GM12878 (cell line): ENCODE data around the gene FOXO3. TPM values are rescaled to one million over a fixed set of nuclear protein-coding genes. Genes with fewer than 3 reads are reported as not detected.

ENCODE experiments used
- ATAC-seq: fragments of 200-7000 bp; cut with Tn5 transposase; 3 replicates; pipeline ENCODE4 v1.9.1; 2020; ENCODE audit warnings: mild to moderate bottlenecking, moderate library complexity
- BruUV-seq: library from RNA; stranded (reverse); fragments of 400-500 nt; replicated peaks from 2 replicates; lab custom pipeline; 2021; lab: Mats Ljungman, UMichigan
- CTCF ChIA-PET: fragments of 300-600 bp; sonication (Branson Sonifier 250); formaldehyde crosslinking; extraction: SDS; loops from one replicate; lab custom pipeline; 2021; ENCODE audit warnings: inconsistent platforms; lab: Yijun Ruan, JAX
- POLR2A ChIA-PET: fragments of 350-600 bp; formaldehyde crosslinking; extraction: SDS; loops from one replicate; lab custom pipeline; 2021; ENCODE audit warnings: inconsistent platforms; lab: Charles Lee
- RAD21 ChIA-PET: fragments of 300-600 bp; sonication (Branson Sonifier 250); formaldehyde crosslinking; loops from one replicate; lab custom pipeline; 2023; ENCODE audit warnings: antibody characterized with exemption; ENCODE audit not compliant: unreplicated experiment; lab: Charles Lee
- SMC1A ChIA-PET: fragments of 300-600 bp; sonication (Branson Sonifier 250); formaldehyde crosslinking; loops from one replicate; lab custom pipeline; 2023; ENCODE audit not compliant: unreplicated experiment, uncharacterized antibody; lab: Charles Lee
- DNase-seq: peaks from one replicate; pipeline ENCODE4 v3.0.0-alpha.2; 2011; ENCODE audit warnings: low read depth, low spot score
- FAIRE-seq: peaks from 3 replicates; lab custom pipeline; 2011; peaks lifted over from hg19 to GRCh38; lab: Jason Lieb, UNC
- H2AFZ ChIP-seq: 2 replicates; pipeline ENCODE4 v1.6.0; 2011; ENCODE audit warnings: low read depth, low read length, control low read depth; ENCODE audit not compliant: control insufficient read depth
- H3K27ac ChIP-seq: 2 replicates; pipeline ENCODE4 v1.5.1; 2011; ENCODE audit warnings: control low read depth; ENCODE audit not compliant: control insufficient read depth, insufficient read depth
- H3K27me3 ChIP-seq, 2 experiments: replicated peaks in 1 of 2; 2 replicates each; pipeline versions ENCODE4 v1.6.0 to v1.6.1; 2011; ENCODE audit warnings: low read length in 1 of 2; ENCODE audit not compliant: control insufficient read depth in 2 of 2, insufficient read depth in 2 of 2
- H3K36me3 ChIP-seq, 2 experiments: 2 replicates each; pipeline ENCODE4 v1.5.1; 2011; ENCODE audit warnings: low read length in 1 of 2; ENCODE audit not compliant: control insufficient read depth in 2 of 2, insufficient read depth in 2 of 2
- H3K4me1 ChIP-seq: 2 replicates; pipeline ENCODE4 v1.6.1; 2011; ENCODE audit warnings: mild to moderate bottlenecking, low read length, moderate library complexity, mixed read lengths; ENCODE audit not compliant: control insufficient read depth, insufficient read depth
- H3K4me2 ChIP-seq: 2 replicates; pipeline ENCODE4 v1.6.0; 2011; ENCODE audit warnings: control low read depth; ENCODE audit not compliant: control insufficient read depth, insufficient read depth
- H3K4me3 ChIP-seq: fragments of 200-600 bp; sonication (generic); 2 replicates; pipeline ENCODE4 v1.5.1; 2016
- H3K79me2 ChIP-seq: 2 replicates; pipeline ENCODE4 v1.6.0; 2011; ENCODE audit warnings: low read length; ENCODE audit not compliant: control insufficient read depth, insufficient read depth
- H3K9ac ChIP-seq: 2 replicates; pipeline ENCODE4 v1.8.0; 2011; ENCODE audit warnings: low read length, control low read depth, mixed read lengths; ENCODE audit not compliant: control insufficient read depth, insufficient read depth
- H3K9me3 ChIP-seq: replicated peaks from 3 replicates; pipeline ENCODE4 v1.5.1; 2011; ENCODE audit warnings: mild to moderate bottlenecking, low read length; ENCODE audit not compliant: control insufficient read depth, insufficient read depth
- H4K20me1 ChIP-seq: 2 replicates; pipeline ENCODE4 v1.6.0; 2011; ENCODE audit not compliant: control insufficient read depth, insufficient read depth
- EED ChIP-seq: sonication (generic); IDR thresholded peaks from 2 replicates; pipeline ENCODE4 v1.6.1; 2016; ENCODE audit warnings: antibody characterized with exemption, low read depth
- IKZF1 ChIP-seq: fragments of 450-650 bp; conservative IDR thresholded peaks from 2 replicates; pipeline ENCODE4 v1.6.1; 2017; ENCODE audit warnings: antibody characterized with exemption, mild to moderate bottlenecking
- IKZF2 ChIP-seq, 2 experiments: fragments of 450-650 bp; IDR thresholded peaks; 2 replicates each; pipeline ENCODE4 v1.6.1; 2017; ENCODE audit warnings: mild to moderate bottlenecking in 2 of 2, moderate library complexity in 2 of 2
- MEF2B ChIP-seq: fragments of 450-650 bp; IDR thresholded peaks from 2 replicates; pipeline ENCODE4 v1.6.1; 2018; ENCODE audit warnings: mild to moderate bottlenecking, moderate library complexity; ENCODE audit not compliant: partially characterized antibody, poor library complexity, severe bottlenecking
- NFYA ChIP-seq: IDR thresholded peaks from 2 replicates; pipeline ENCODE4 v1.6.1; 2011; ENCODE audit warnings: low read depth, mild to moderate bottlenecking, low read length, improper control_type of control experiment, borderline replicate concordance
- RCOR1 ChIP-seq: conservative IDR thresholded peaks from 2 replicates; pipeline ENCODE4 v1.6.1; 2012; ENCODE audit warnings: low read depth, low read length, improper control_type of control experiment
- SMAD1 ChIP-seq: fragments of 450-650 bp; IDR thresholded peaks from 2 replicates; pipeline ENCODE4 v1.6.1; 2018; ENCODE audit warnings: mild to moderate bottlenecking, low read depth; ENCODE audit not compliant: partially characterized antibody
- WGBS: methylation state at CpG from one replicate; pipeline ENCODE4 v1.1.6; 2016; ENCODE audit warnings: low lambda C conversion rate; ENCODE audit not compliant: insufficient replicate concordance, insufficient coverage; ENCODE audit errors: missing lambda C conversion rate; 5-methylcytosine and 5-hydroxymethylcytosine counted together
- in situ Hi-C: fragments of 300-500 bp; cut with MboI; formaldehyde crosslinking; loops from 9 replicates; pipeline ENCODE4 v1.14.3; 2018; ENCODE audit warnings: mixed read lengths
- intact Hi-C: fragments of 100-400 bp; cut with micrococcal nuclease; formaldehyde crosslinking; loops from one replicate; pipeline ENCODE4 v1.14.2; 2022; ENCODE audit not compliant: unreplicated experiment
- polyA plus RNA-seq, 11 experiments: library from polyadenylated mRNA; depleted of rRNA in 4 of 11; unstranded in 6 of 11; stranded (reverse) in 5 of 11; fragments of >200 nt; fragmentation: Nextera tagmentation in 4 of 11; fragmentation: Illumina TruSeq in 1 of 11; extraction: Ambion mirVana in 4 of 11; extraction: Trizol in 1 of 11; gene quantifications; 1 replicate in 1 of 11; 2 replicates in 10 of 11; pipeline versions ENCODE4 v1.2.1 to v1.2.3, GENCODE V29; 2011 to 2016; ENCODE audit warnings: inconsistent platforms in 2 of 11, missing spikeins in 2 of 11, low read depth in 1 of 11
- total RNA-seq, 4 experiments: library from RNA; depleted of rRNA in 3 of 4; stranded (reverse); fragments of >200 nt in 3 of 4; fragmentation: Illumina TruSeq in 1 of 4; extraction: Trizol in 1 of 4; gene quantifications; 2 replicates each; pipeline versions ENCODE4 v1.2.1 to v1.2.3, GENCODE V29; 2013 to 2021
- TF ChIP-seq, protein P1 (sequence below): fragments of 450-650 bp; formaldehyde crosslinking; IDR thresholded peaks from 2 replicates; pipeline ENCODE4 v1.4.0; 2022; ENCODE audit warnings: mild to moderate bottlenecking, moderate library complexity
- TF ChIP-seq, protein P2 (sequence below): fragments of 450-650 bp; IDR thresholded peaks from 2 replicates; pipeline ENCODE4 v1.6.1; 2018; ENCODE audit warnings: mild to moderate bottlenecking, low read depth, moderate library complexity; ENCODE audit not compliant: partially characterized antibody
- TF ChIP-seq, protein P3 (sequence below): IDR thresholded peaks from 2 replicates; pipeline ENCODE4 v1.6.1; 2011; ENCODE audit warnings: mild to moderate bottlenecking, low read depth, low read length, moderate library complexity; ENCODE audit not compliant: insufficient replicate concordance

The FOXO3 gene
- total and polyA plus RNA-seq, 10 of the 15 experiments (the other 5 are each of a cell fraction or from before 2014, with no cell fraction given): 0.82 to 4.5 (median 1.7) TPM

DNA sequence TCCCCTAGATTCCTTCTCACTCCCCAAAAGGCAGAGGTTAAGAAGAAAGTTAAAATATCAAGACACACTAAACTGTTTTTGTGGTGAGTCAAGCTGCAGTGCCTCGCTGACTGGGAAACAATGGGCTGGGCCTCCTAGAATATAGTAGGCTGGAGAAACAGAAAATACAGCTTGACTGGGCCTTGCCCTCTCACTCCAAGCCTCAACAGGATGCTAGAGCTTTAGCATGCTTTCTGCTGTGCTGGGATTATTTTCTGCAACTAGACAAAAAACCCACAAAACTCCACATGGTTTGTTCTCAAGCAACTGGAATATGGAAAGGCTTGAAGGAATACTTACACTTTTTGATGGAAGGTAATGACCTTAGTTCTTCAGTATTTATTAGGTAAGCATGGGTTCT, 27.9 kb downstream of the FOXO3 start:
- H3K4me3 ChIP-seq: no peak overlapping the region
- H3K79me2 ChIP-seq: peaks cover 39% of the 10 kb centered on the region
- TF ChIP-seq, protein P1, sequence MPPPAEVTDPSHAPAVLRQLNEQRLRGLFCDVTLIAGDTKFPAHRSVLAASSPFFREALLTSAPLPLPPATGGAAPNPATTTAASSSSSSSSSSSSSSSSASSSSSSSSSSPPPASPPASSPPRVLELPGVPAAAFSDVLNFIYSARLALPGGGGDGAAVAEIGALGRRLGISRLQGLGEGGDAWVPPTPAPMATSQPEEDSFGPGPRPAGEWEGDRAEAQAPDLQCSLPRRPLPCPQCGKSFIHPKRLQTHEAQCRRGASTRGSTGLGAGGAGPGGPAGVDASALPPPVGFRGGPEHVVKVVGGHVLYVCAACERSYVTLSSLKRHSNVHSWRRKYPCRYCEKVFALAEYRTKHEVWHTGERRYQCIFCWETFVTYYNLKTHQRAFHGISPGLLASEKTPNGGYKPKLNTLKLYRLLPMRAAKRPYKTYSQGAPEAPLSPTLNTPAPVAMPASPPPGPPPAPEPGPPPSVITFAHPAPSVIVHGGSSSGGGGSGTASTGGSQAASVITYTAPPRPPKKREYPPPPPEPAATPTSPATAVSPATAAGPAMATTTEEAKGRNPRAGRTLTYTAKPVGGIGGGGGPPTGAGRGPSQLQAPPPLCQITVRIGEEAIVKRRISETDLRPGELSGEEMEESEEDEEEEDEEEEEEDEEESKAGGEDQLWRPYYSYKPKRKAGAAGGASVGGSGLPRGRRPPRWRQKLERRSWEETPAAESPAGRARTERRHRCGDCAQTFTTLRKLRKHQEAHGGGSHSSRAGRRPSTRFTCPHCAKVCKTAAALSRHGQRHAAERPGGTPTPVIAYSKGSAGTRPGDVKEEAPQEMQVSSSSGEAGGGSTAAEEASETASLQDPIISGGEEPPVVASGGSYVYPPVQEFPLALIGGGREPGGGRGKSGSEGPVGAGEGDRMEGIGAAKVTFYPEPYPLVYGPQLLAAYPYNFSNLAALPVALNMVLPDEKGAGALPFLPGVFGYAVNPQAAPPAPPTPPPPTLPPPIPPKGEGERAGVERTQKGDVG: no peak
- TF ChIP-seq SMAD1: no peak
- no peak for TF ChIP-seq RCOR1
- no peak for TF ChIP-seq IKZF1
- TF ChIP-seq MEF2B: no peak
- TF ChIP-seq NFYA: no peak
- TF ChIP-seq EED: no peak
- TF ChIP-seq, protein P2, sequence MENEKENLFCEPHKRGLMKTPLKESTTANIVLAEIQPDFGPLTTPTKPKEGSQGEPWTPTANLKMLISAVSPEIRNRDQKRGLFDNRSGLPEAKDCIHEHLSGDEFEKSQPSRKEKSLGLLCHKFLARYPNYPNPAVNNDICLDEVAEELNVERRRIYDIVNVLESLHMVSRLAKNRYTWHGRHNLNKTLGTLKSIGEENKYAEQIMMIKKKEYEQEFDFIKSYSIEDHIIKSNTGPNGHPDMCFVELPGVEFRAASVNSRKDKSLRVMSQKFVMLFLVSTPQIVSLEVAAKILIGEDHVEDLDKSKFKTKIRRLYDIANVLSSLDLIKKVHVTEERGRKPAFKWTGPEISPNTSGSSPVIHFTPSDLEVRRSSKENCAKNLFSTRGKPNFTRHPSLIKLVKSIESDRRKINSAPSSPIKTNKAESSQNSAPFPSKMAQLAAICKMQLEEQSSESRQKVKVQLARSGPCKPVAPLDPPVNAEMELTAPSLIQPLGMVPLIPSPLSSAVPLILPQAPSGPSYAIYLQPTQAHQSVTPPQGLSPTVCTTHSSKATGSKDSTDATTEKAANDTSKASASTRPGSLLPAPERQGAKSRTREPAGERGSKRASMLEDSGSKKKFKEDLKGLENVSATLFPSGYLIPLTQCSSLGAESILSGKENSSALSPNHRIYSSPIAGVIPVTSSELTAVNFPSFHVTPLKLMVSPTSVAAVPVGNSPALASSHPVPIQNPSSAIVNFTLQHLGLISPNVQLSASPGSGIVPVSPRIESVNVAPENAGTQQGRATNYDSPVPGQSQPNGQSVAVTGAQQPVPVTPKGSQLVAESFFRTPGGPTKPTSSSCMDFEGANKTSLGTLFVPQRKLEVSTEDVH: no peak
- no peak for TF ChIP-seq IKZF2 (IDR thresholded peaks at IDR 0.05)
- TF ChIP-seq, protein P3, sequence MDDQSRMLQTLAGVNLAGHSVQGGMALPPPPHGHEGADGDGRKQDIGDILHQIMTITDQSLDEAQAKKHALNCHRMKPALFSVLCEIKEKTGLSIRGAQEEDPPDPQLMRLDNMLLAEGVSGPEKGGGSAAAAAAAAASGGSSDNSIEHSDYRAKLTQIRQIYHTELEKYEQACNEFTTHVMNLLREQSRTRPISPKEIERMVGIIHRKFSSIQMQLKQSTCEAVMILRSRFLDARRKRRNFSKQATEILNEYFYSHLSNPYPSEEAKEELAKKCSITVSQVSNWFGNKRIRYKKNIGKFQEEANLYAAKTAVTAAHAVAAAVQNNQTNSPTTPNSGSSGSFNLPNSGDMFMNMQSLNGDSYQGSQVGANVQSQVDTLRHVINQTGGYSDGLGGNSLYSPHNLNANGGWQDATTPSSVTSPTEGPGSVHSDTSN: no peak
- H3K9me3 ChIP-seq: no peaks in the 10 kb centered on the region
- no peaks in the 10 kb centered on the region for H4K20me1 ChIP-seq
- intact Hi-C loops (no loop called here), in situ Hi-C loops (no loop called here)
- H3K9ac ChIP-seq: peak overlapping the region; percentile 48
- 0% methylated on average over 1 of the region's 1 CpG for WGBS
- no peak for FAIRE-seq
- ATAC-seq: 0 out of 3 replicates have a peak, but pooled peaks have one; percentile 11
- no TSS peak for BruUV-seq
- RAD21 ChIA-PET: interaction anchor here (0.9 kb wide), 1 partner anchor 23 kb away, joined by 6 read pairs; no protein-coding TSS in a partner anchor
- peaks cover 35% of the 10 kb centered on the region for H3K4me1 ChIP-seq
- no peaks in the 10 kb centered on the region; a peak in 1 of 4 replicates for H3K36me3 ChIP-seq
- DNase-seq: no peak
- peak overlapping the region; percentile 67; the same call in 1 of the 2 replicates for H3K27ac ChIP-seq
- SMC1A ChIA-PET: interaction anchor here (1.0 to 3.5 kb wide), 3 partner anchors 9 to 23 kb away, joined by 4 to 17 read pairs (median 12); no protein-coding TSS in a partner anchor
- POLR2A ChIA-PET: interaction anchor here (2.4 kb wide), 1 partner anchor 9 kb away, joined by 13 read pairs; no protein-coding TSS in a partner anchor
- no peaks in the 10 kb centered on the region; a peak in 1 of 4 replicates for H3K27me3 ChIP-seq
- no peak overlapping the region for H2AFZ ChIP-seq
- H3K4me2 ChIP-seq: peak overlapping the region; percentile 66
- CTCF ChIA-PET: interaction anchor here (1.0 to 1.4 kb wide), 4 partner anchors 10 to 247 kb away, joined by 3 to 4 read pairs (median 4); no protein-coding TSS in a partner anchor
